Tibial artery (tissue), 4 donors: ENCODE measurements around the gene ZBTB5.

ENCODE experiments used
- DNase-seq, 2 donors: peaks; one replicate each; pipeline ENCODE4 v3.0.0-alpha.2; 2019
- H3K27ac ChIP-seq, 2 donors: fragments of 200-600 bp; sonication (generic) in 1 of 2; 1 replicate in 1 of 2; 2 replicates in 1 of 2; pipeline ENCODE4 v1.5.1; 2018 to 2019; ENCODE audit warnings: mild to moderate bottlenecking in 1 of 2
- H3K27me3 ChIP-seq, 2 donors: fragments of 200-600 bp; sonication (generic) in 1 of 2; one replicate each; pipeline versions ENCODE4 v1.5.1 to v1.6.0; 2016 to 2019
- H3K36me3 ChIP-seq, 3 donors: fragments of 200-600 bp; sonication (generic) in 2 of 3; one replicate each; pipeline ENCODE4 v1.5.1; 2016 to 2019; ENCODE audit warnings: mild to moderate bottlenecking in 2 of 3
- H3K4me1 ChIP-seq, 4 donors: fragments of 200-600 bp; sonication (generic) in 2 of 4; 1 replicate in 3 of 4; 2 replicates in 1 of 4; pipeline ENCODE4 v1.5.1; 2016 to 2019
- H3K4me3 ChIP-seq, 2 donors: fragments of 200-600 bp; sonication (generic) in 1 of 2; 1 replicate in 1 of 2; 2 replicates in 1 of 2; pipeline ENCODE4 v1.5.1; 2018 to 2019; ENCODE audit warnings: mild to moderate bottlenecking in 2 of 2
- H3K9me3 ChIP-seq, 3 donors: fragments of 200-600 bp; sonication (generic) in 1 of 3; one replicate each; pipeline ENCODE4 v1.5.1; 2016 to 2019
- CTCF ChIP-seq, 2 experiments: fragments of 200-600 bp in 1 of 2; fragments of 450-650 bp in 1 of 2; IDR thresholded peaks; one replicate each; pipeline ENCODE4 v1.5.1; 2017 to 2019; ENCODE audit warnings: antibody characterized with exemption in 2 of 2, mild to moderate bottlenecking in 1 of 2, moderate library complexity in 1 of 2
- intact Hi-C: fragments of 100-400 bp; cut with DNase I; formaldehyde crosslinking; loops from one replicate; pipeline ENCODE4 v1.15.0; 2023; ENCODE audit warnings: low total_unique reads

ZBTB5 gene

GRCh38 chr9:37496020-37496419 lies 30.8 kb upstream of the ZBTB5 start:
- Histone ChIP-seq H3K36me3 (peaks cover 52 to 97% (median 84%) of the 10 kb centered on the region in 3 donors), H3K4me1 (peaks cover 0 to 15% (median 2%) of the 10 kb centered on the region in 4 donors), H3K4me3 (no peak overlapping the region), H3K27ac (peak overlapping the region; percentile 5 to 12), H3K9me3 (no peaks in the 10 kb centered on the region), H3K27me3 (no peaks in the 10 kb centered on the region)
- intact Hi-C loops, result no loop called here
- TF ChIP-seq CTCF (IDR thresholded peaks at IDR 0.05), result no peak
- no peak for DNase-seq

- peaks cover 50 to 97% (median 84%) of the 10 kb centered on the region in 3 donors for H3K36me3 ChIP-seq
- no peaks in the 10 kb centered on the region for H3K27me3 ChIP-seq
- no peak for DNase-seq
- TF ChIP-seq CTCF (IDR thresholded peaks at IDR 0.05), result no peak
- H3K4me3 ChIP-seq, result no peak overlapping the region
- intact Hi-C loops, result no loop called here
- H3K27ac ChIP-seq, result peak overlapping the region; percentile 5 to 12
- no peaks in the 10 kb centered on the region for H3K9me3 ChIP-seq
- peaks cover 0 to 15% (median 2%) of the 10 kb centered on the region in 4 donors for H3K4me1 ChIP-seq
Measured at GRCh38 chr9:37495571-37495970, 30.3 kb upstream of the ZBTB5 start.

- intact Hi-C loops, result no loop called here
- TF ChIP-seq CTCF (IDR thresholded peaks at IDR 0.05), result no peak
- peaks cover 35 to 74% (median 61%) of the 10 kb centered on the region in 3 donors for H3K36me3 ChIP-seq
- no peak overlapping the region for H3K4me3 ChIP-seq
- no peak for DNase-seq
- H3K4me1 ChIP-seq, result peaks cover 0 to 28% (median 14%) of the 10 kb centered on the region in 4 donors
- H3K9me3 ChIP-seq, result no peaks in the 10 kb centered on the region
- no peak overlapping the region for H3K27ac ChIP-seq
- no peaks in the 10 kb centered on the region for H3K27me3 ChIP-seq
Measured at GRCh38 chr9:37491939-37492338, 26.7 kb upstream of the ZBTB5 start.

GRCh38 chr9:37486616-37487548 lies 21.6 kb upstream of the ZBTB5 start:
- Histone ChIP-seq H3K36me3 (peaks cover 16 to 27% (median 21%) of the 10 kb centered on the region in 3 donors), H3K27me3 (no peaks in the 10 kb centered on the region), H3K4me1 (peaks cover 5 to 29% (median 27%) of the 10 kb centered on the region in 4 donors), H3K4me3 (peak overlapping the region; percentile 70 to 80), H3K9me3 (no peaks in the 10 kb centered on the region), H3K27ac (peak overlapping the region; percentile 86 to 91)
- intact Hi-C loops, result loop anchor here (5.0 kb wide), 1 partner anchor 315 kb away; the partner anchor contains the start of gene DCAF10
- DNase-seq, result peak; percentile 73 to 78
- TF ChIP-seq CTCF (IDR thresholded peaks at IDR 0.05), result no peak

- H3K27me3 ChIP-seq, result no peaks in the 10 kb centered on the region
- peaks cover 5 to 29% (median 27%) of the 10 kb centered on the region in 4 donors for H3K4me1 ChIP-seq
- DNase-seq, result no peak
- TF ChIP-seq CTCF (IDR thresholded peaks at IDR 0.05), result no peak
- H3K27ac ChIP-seq, result peak overlapping the region; percentile 86 to 91
- no peaks in the 10 kb centered on the region for H3K9me3 ChIP-seq
- H3K36me3 ChIP-seq, result peaks cover 15 to 20% (median 17%) of the 10 kb centered on the region in 3 donors
- H3K4me3 ChIP-seq, result peak overlapping the region; percentile 70 to 80
- intact Hi-C loops, result loop anchor here (5.0 kb wide), 1 partner anchor 316 kb away; the partner anchor contains the start of gene DCAF10
Measured at GRCh38 chr9:37486256-37486615, 21.0 kb upstream of the ZBTB5 start.
